D721Med (cell line): ENCODE data around the gene ANO5.

Experiments
- DNase-seq: peaks from one replicate; pipeline ENCODE4 v3.0.0; 2011; ENCODE audit warnings: low spot score; ENCODE audit not compliant: insufficient read length
- FAIRE-seq: peaks from 2 replicates; lab custom pipeline; 2011; peaks lifted over from hg19 to GRCh38; lab: Jason Lieb, UNC
- TF ChIP-seq, protein P1 (sequence below): IDR thresholded peaks from 2 replicates; pipeline ENCODE4 v1.5.1; 2012; ENCODE audit warnings: mild to moderate bottlenecking, control low read depth; ENCODE audit not compliant: insufficient read depth; ENCODE audit errors: missing control alignments

Gene ANO5

DNA sequence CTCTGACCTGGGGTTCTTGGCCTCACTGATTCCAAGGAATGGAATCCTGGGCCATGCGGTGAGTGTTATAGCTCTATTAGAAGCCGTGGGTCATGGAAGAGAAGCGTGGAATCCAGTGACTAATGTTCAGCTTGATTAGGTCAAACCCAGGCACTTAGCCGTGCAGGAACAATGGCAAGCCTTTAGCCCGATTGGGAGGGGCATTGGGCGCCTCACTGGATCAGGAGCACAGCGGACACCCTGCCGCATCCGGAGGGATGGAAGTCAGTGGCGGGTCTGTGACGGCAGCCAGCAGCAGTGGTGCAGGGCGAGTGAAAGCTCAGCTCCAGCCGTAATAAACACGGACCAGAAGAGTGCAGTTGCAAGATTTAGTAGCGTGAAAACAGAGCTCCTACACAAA is 124.8 kb downstream of the ANO5 start:
- TF ChIP-seq, protein P1, sequence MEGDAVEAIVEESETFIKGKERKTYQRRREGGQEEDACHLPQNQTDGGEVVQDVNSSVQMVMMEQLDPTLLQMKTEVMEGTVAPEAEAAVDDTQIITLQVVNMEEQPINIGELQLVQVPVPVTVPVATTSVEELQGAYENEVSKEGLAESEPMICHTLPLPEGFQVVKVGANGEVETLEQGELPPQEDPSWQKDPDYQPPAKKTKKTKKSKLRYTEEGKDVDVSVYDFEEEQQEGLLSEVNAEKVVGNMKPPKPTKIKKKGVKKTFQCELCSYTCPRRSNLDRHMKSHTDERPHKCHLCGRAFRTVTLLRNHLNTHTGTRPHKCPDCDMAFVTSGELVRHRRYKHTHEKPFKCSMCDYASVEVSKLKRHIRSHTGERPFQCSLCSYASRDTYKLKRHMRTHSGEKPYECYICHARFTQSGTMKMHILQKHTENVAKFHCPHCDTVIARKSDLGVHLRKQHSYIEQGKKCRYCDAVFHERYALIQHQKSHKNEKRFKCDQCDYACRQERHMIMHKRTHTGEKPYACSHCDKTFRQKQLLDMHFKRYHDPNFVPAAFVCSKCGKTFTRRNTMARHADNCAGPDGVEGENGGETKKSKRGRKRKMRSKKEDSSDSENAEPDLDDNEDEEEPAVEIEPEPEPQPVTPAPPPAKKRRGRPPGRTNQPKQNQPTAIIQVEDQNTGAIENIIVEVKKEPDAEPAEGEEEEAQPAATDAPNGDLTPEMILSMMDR = no peak
- DNase-seq = no peak
- no peak for FAIRE-seq

DNA sequence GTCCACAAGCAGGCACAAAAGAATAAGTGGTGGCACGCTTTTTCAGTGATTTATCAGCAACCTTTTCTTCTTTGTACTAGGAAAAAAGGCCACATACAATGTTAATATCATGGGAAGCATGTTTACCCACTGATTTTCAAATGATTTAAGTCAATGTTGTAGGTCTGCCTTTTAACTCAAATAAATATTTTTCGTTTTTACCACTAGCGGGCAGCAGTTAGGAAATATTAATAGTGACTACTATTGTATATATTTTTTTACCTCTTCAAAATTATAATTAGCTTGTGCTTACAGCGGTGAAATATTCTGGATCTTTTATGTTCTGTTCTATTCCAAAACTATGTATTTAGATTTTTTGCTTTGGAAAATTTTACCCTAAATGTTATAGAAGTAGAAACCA is 138.9 kb downstream of the ANO5 start:
- FAIRE-seq (peak; percentile 11), DNase-seq (no peak)
- TF ChIP-seq, protein P1 = peak; percentile 30
